ENCODE results near the gene SUPT3H.

The SUPT3H gene

DNA sequence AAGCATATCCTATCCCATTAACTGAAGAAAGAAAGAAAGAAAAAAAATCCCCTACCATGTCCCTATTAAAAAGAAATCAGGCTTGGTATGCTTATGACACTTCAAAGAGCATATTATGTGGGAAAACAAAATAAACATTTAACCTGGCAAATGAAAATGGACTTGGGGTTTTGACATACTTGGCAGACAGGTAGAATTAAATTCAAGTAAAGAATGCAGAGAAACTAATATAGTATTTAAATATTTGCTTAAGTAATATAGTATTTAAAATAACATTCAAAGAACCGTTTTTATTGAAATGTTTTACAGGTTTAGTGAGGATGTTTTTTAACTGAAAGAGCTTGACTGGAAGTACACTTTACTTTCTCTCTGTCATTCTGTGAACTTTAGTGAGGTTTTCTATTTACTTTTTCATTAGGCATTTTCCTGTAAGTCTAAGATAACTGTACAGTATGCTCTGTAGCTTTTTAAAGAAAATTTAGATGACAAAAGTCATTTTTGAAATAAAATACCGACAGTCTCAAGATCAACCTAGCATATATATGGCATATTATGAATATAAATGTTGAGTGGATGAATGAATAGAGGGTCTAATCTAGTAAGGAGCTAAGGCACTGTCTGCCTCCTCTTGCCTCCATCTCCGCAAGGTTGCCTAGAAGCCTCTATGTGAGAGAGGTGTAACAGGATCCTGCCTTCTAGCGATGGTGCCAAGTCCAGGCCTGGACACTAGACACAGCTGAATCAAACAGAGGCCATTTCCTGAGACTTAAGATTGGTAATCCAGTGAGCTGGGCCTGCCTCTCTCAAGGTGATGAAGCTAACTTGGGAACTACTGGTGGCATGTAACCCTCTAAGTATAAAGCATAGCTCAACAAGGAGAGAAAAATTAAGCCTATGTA is 394.0 kb downstream of the SUPT3H start:
- no peak for DNase-seq

- no peak for DNase-seq
Measured at GRCh38 chr6:44980841-44981240, 396.9 kb downstream of the SUPT3H start.

DNA sequence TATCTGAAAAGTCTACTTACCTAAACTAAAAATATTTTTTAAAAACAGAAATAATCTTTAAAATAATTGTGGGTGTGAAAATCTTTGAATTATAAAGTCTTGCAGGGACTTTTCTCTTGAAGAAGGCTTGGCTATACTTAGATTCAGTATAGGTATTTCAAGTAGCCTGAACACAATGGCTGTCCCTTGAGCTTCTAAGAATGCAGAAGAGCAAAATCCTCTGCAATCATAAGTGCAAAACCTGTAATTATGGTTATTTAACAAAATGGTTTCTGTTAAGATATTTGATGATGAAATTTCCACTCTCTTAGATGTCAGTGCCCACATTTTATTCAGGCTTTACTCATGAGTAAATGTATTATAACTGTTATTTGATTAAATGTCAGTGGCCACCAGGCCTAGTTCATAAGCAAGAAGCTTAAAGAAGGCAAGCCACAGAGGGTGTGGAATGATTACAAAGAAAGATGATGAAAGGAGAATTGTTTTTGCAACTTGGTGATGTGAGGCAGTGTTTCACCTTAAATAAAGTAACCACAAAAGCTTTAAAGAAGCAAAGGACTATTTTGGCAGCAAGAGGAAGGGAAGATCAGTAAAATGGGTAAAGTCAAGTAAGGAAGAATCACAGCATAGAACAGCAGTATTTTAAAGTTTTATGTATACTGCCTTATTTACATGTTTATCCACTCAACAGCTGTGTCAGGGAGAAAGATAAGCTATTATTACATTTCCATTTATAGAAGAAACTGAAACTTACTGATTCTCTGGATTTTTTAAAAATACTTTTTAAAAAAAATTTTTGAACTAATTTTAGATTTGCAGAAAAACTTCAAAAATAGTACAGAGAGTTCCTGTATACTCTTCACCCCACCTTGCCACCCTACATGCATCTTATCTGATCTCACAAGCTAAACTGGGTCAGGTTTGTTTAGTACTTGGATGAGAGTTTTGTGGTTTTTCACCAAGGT is 400.8 kb downstream of the SUPT3H start:
- DNase-seq = no peak

GRCh38 chr6:44974511-44974910 is 403.2 kb downstream of the SUPT3H start:
- DNase-seq = no peak

DNA sequence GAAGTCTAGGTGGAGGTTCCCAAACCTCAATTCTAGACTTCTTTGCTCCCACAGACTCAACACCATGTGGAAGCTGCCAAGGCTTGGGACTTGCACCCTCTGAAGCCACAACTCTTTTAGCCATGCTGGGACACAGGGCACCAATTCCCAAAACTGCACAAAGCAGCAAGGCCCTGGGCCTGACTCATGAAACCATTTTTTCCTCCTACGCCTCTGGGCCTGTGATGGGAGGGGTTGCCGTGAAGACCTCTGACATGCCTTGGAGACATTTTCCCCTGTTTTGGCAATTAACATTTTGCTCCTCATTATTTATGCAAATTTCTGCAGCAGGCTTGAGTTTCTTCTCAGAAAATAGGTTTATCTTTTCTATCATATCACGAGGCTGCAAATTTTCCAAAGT is 405.0 kb downstream of the SUPT3H start:
- DNase-seq = no peak

DNA sequence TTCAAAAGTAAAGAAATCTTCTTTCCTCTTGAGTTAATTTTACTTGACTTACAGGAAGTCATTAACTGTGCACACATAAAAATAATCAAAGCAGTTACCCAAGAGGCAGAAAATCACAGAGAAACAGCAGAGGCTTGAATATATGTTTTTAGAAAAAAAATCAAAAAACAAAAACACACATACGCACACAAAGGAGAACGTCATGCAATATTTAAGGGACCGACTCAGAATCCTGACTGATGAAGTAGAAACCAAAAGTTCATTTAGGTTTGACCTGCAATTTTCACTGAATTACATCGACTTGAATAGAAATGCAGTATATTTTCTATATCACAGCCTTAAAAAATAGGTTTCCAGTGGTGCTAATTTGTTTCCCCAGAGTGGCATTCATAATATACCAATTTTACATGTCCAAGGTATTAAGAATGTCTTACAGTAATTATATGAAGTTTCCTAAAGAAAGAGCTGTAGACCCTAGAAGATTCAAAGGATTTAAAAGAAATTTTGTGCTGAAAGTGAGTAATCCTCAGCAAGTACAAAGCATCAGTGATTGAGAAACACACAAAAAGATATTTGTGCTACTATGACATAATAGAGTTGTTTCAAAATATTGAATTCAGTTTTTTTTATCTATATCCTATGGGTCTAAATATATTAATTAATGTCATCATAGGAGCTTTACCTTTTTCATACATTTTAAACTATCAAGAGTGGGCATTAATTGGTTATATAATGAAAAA is 408.1 kb downstream of the SUPT3H start:
- DNase-seq = no peak

DNA sequence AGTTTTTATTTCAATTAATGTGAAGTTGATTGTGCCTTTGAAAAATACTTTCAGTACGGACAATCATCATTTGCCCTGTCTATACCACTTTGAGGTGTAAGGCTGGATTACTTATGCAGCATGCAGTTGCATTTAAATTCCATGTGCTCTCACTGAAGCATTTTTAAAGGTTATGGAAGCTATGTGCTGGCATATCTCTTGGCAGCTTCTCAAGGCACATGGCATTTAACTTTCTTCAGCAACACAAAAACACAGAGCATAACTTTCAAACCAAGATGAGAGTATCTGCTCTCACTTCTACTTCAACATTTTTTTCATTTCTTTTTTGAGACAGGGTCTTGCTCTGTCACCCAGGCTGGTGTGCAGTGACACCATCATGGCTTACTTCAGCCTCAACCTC is 410.3 kb downstream of the SUPT3H start:
- no peak for DNase-seq

DNA sequence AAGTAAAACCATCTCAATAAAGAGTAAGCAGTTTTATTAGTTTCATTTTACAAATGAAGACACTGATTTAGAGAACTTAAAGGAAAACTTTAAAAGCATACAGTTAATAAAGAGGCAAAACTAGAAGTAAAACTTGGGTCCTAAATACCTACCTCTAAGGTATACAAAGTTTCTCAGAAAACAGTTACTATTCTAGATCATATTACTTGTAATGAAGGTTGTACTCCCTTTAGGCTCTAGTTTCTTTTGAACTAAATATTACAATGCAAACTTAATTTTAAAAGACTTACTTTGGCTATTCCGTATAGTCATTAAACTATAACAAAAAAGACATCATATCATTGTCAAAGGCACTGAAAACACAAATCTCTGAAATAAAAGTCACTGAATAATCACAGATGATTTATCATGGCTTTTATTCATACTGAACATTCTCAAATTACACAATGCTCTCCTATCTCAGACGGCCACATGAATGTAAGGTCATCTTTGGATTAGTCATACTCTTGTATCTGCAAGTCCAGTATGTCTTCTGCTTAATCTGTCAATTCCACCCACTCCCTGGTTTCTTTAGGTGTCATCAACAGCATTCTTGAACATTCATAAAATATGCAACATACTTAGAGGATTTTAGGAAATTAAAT is 411.2 kb downstream of the SUPT3H start:
- no peak for DNase-seq

GRCh38 chr6:44965708-44966107 is 412.0 kb downstream of the SUPT3H start:
- no peak for DNase-seq

DNA sequence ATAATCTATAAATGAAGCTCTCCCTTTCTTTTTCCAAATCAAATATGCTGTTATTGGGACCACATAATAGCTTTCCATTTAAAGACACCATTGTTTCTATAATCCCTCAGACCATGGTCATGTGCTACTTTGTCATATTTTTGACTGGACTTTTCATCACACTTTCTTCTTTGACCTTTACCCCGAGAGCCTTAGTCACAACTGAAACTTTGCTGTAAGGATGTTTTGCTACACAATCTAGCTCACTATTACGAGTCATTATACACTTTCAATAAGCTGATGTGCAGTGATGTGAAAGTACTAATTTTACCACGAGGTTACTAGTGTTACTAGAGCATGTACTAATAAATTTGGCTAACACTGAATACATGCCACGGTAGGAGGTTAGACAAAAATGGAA is 416.8 kb downstream of the SUPT3H start:
- no peak for DNase-seq

DNA sequence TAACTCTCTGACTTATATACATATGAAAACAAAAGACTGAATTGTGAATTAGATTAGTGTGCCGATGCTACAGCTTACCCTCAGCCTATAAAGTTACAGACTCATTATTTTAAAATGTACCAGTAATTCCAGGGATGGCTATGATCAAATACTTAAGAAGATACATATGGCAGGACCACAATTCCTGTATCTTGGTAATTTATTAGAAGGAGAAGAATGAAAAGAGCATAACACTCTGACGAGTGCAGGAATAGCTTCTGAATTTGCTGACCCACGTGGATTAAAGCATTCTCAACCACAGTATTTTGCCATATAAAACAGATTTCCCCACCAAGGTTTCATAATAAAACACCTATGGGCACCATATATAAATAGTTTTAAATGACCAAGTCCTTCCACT is 418.1 kb downstream of the SUPT3H start:
- no peak for DNase-seq

DNA sequence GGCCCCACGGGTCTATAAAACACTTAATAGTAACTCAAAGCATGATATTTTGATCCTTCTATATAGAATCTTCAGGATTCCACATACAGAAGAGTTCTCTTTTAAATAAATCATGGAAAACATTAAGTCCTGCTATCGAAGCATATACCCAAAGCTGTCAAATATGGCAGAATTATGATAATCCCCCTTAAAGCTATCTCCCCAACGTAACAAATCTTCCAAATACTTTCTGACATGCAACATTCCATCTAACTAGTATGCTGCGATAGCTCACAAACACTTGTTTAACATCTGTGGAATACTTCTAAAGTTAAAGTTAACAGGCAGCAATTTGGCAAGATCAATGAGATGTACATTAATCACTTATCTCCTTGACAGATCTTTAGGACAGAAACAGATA is 420.6 kb downstream of the SUPT3H start:
- no peak for DNase-seq

- DNase-seq = no peak
Measured at GRCh38 chr6:44956396-44956795, 421.3 kb downstream of the SUPT3H start.

DNA sequence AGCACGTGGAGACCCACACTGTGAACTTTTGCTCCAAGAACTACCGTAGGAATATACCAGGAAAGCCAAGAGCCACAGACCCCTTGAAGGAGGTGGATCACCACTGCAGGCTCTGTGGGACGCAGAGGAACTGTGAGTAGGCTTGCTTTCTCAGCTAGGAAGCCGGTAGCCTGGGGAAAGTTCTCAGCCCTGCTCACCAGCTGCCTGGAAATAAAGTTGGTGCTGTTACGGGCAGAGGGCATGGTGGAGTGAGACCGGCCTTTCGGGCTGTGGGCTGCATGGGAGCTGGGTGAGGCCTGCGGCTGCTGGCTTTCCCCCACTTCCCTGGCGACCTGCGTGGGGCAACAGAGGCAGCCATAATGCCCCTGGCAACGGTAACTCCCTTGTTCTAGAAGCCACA is 422.6 kb downstream of the SUPT3H start:
- no peak for DNase-seq

GRCh38 chr6:44954281-44954680 is 423.5 kb downstream of the SUPT3H start:
- no peak for DNase-seq

DNA sequence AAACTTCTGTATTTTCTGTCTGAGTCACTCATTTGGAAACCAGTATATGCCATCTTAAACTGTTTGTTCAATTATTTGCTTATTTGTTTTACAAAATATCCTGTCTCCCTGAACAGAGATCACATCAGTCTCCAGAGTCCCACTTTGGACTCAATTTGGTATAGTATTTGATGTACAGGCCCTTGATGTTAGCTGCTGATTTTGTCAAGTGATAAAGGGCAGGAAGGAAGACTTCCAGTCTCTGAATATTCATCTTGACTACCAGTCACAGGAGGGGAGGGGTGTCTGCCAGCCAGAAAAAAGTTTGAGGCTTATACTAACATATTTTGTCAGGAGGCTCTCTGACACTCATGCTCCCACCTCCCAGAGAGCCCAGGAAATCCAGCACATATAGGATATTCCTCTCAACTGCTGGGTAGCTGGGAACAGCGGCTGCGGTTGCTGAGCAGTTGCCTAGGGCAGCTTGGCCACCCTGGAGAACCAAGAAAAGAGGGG is 426.4 kb downstream of the SUPT3H start:
- no peak for DNase-seq

GRCh38 chr6:44949596-44950201 is 428.0 kb downstream of the SUPT3H start:
- no peak for DNase-seq

DNA sequence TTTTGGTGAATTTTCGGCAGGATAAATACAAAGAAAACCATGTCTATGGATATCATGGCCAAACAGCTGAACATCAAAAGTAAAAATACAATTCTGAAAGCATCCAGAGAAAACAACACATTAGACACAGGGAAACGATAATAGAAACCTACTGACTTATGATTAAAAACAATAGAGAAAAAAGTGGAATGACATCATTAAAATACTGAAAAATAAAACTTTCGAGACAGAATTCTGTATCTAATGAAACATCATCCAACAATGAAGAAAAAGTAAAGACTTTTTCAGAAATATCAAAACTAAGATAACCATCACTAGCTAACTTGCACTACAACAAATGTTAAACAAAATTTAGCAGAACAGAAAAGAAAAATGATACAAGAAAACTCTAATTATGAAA is 434.2 kb downstream of the SUPT3H start:
- DNase-seq = no peak

- no peak for DNase-seq
Measured at GRCh38 chr6:44942798-44943197, 434.9 kb downstream of the SUPT3H start.

DNA sequence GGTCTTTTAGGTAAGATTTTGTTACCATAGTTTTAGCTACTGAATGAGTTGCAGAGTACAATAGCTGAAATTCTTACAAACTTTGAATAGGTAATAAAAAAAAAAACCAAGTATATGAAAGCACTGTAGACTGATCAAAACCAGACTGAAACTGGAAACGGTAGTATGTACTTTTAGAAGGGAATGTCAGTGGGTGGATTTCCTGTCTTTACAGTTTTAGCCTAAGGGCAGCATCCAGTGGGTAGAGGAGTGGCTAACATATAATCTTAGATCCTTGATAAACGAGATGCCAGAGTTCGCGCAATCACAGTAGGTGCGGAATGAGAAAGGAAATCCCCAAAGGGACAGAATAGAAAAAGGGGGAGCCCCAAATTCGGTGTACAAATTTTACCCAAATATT is 435.5 kb downstream of the SUPT3H start:
- DNase-seq = no peak

DNA sequence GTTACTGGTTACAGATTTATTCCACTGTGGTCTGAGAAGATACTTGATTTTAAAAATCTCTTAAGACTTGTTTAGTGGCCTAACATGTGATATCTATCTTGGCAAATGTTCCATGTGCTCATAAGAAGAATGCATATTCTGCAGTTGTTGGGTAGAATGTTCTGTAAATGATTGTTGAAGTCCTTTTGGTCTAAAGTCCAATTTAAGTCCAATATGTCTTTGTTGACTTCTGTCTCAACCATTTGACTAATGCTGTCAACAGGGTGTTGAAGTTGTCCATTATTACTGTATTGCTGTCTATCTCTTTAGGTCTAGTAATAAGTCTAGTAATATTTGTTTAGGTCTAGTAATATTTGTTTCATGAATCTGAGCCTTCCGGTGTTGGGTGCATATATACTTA is 437.4 kb downstream of the SUPT3H start:
- DNase-seq = no peak
